ENCODE results near the gene CHRNE.

CHRNE gene

DNA sequence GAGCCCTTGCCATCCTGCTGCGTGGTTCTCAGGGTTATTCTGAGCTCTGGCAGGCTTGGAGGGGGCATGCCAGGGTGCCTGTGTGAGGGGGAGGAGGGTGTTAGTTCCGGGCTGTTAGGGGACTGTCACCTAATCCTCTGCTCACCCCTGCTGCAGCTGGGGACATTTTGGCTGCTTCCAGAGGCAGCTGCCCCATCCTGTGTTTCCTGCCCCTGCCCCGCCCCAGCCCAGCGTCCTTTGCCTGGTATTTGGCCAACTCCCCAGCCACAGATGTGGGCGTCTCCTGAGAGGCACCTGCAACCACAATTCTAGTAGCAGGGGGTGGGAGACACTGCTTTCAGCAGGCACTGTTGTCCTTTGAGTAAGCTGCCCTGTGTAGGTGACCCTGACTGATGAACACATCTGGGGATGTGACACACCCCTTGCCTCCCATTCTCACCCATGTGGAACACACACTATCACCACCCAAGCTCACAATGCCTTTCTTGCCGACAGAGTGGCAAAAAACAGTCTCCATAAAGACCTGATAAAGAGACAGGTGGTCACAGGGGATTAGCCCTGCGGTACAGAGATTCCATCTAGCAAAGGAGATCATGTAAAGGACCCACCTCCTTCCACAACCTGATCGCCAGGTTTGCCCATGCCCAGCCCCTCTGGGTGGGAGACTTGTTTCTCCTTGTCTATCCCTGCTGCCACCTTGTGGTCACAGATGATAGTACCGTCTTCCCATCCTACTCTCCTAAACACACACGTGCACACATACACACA, at the start of gene CHRNE:
TSS of gene CHRNE (minus strand) at position 48 of the 768 bp plus-strand sequence. CDS start at position 13, 35 bp downstream.
- Histone ChIP-seq H3K79me2 (no peaks in the 10 kb centered on the region), H3K4me2 (ENCODE audit: low read length) (peak within 1 kb of the TSS; percentile 31), H2AFZ (peak within 1 kb of the TSS; percentile 84), H3K9ac (no peak within 1 kb of the TSS), H3K27ac (peak within 1 kb of the TSS; percentile 53), H3K4me1 (peaks cover 10% of the 10 kb centered on the region), H3K27me3 (ENCODE audit: control insufficient read depth, insufficient read depth, low read length) (no peaks in the 10 kb centered on the region), H3K36me3 (ENCODE audit: control insufficient read depth, insufficient read depth, low read length) (no peaks in the 10 kb centered on the region), H3K4me3 (ENCODE audit: low read depth, low read length) (no peak within 1 kb of the TSS), H3K9me3 (ENCODE audit: control insufficient read depth, low read length) (no peaks in the 10 kb centered on the region)
- TF ChIP-seq, protein P1, sequence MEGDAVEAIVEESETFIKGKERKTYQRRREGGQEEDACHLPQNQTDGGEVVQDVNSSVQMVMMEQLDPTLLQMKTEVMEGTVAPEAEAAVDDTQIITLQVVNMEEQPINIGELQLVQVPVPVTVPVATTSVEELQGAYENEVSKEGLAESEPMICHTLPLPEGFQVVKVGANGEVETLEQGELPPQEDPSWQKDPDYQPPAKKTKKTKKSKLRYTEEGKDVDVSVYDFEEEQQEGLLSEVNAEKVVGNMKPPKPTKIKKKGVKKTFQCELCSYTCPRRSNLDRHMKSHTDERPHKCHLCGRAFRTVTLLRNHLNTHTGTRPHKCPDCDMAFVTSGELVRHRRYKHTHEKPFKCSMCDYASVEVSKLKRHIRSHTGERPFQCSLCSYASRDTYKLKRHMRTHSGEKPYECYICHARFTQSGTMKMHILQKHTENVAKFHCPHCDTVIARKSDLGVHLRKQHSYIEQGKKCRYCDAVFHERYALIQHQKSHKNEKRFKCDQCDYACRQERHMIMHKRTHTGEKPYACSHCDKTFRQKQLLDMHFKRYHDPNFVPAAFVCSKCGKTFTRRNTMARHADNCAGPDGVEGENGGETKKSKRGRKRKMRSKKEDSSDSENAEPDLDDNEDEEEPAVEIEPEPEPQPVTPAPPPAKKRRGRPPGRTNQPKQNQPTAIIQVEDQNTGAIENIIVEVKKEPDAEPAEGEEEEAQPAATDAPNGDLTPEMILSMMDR (IDR thresholded peaks at IDR 0.05): peak; percentile 89

DNA sequence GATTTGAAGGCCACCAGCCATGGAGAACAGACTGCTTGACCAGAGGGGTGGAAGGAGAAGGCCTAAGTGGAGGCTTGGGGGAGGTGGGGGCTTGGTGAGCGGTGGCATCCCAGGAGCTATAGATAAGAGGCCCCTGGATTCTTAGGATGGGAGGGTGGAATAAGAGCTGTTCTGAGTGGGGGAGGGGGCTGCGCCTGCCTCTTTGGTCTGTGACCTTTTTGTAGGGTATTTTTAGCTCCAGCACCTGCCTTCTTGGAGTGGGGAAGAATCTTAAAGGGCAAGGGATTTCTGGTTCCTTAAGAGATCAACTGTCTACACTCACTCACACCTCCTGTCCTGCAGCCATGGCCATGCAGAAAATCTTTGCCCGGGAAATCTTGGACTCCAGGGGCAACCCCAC, 48.6 kb upstream of the CHRNE start:
- no peaks in the 10 kb centered on the region for H3K9me3 ChIP-seq (ENCODE audit: control insufficient read depth, low read length)
- H3K36me3 ChIP-seq (ENCODE audit: control insufficient read depth, insufficient read depth, low read length): no peaks in the 10 kb centered on the region
- H3K27me3 ChIP-seq (ENCODE audit: control insufficient read depth, insufficient read depth, low read length): no peaks in the 10 kb centered on the region
- H3K27ac ChIP-seq: no peak overlapping the region
- peaks cover 4% of the 10 kb centered on the region for H3K79me2 ChIP-seq
- no peak overlapping the region for H3K4me3 ChIP-seq (ENCODE audit: low read depth, low read length)
- TF ChIP-seq, protein P1 (IDR thresholded peaks at IDR 0.05): no peak
- no peak overlapping the region for H2AFZ ChIP-seq
- peaks cover 12% of the 10 kb centered on the region for H3K4me1 ChIP-seq
- H3K9ac ChIP-seq: no peak overlapping the region
- H3K4me2 ChIP-seq (ENCODE audit: low read length): no peak overlapping the region

DNA sequence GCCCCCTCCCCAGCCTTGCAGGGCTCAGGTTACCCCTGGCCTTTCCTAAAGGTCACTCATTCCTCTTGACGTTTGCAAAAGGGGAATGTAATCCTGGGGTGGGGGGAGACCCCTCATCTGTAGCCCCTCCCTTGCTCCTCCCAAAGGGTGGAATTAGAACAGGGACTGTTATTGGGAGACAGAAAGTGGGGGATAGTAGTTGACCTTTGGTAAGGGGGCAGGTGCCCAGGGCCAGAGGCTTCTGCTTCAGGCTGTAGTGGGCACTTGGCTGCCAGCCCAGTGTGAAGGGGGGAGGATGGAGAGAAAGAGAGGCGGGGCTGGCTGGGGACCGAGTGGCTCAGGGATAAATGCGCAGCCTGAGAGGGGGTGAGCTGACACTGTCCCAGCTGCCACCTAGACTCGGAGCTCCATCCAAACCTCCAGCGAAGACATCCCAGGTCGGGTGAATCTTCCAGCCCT, 47.9 kb upstream of the CHRNE start, which contains the start of gene ENO3:
TSS of gene ENO3 (plus strand) at position 374 of the 459 bp plus-strand sequence. CDS start 711 bp downstream, outside the sequence.
- Histone ChIP-seq H3K4me1 (peaks cover 6% of the 10 kb centered on the region), H3K27ac (peak within 1 kb of the TSS; percentile 51), H3K9me3 (ENCODE audit: control insufficient read depth, low read length) (no peaks in the 10 kb centered on the region), H3K79me2 (peaks cover 4% of the 10 kb centered on the region), H3K36me3 (ENCODE audit: control insufficient read depth, insufficient read depth, low read length) (no peaks in the 10 kb centered on the region), H2AFZ (peak within 1 kb of the TSS; percentile 79), H3K4me2 (ENCODE audit: low read length) (peak within 1 kb of the TSS; percentile 79), H3K4me3 (ENCODE audit: low read depth, low read length) (peak within 1 kb of the TSS; percentile 50), H3K27me3 (ENCODE audit: control insufficient read depth, insufficient read depth, low read length) (no peaks in the 10 kb centered on the region), H3K9ac (no peak within 1 kb of the TSS)
- TF ChIP-seq, protein P1 (IDR thresholded peaks at IDR 0.05): no peak

DNA sequence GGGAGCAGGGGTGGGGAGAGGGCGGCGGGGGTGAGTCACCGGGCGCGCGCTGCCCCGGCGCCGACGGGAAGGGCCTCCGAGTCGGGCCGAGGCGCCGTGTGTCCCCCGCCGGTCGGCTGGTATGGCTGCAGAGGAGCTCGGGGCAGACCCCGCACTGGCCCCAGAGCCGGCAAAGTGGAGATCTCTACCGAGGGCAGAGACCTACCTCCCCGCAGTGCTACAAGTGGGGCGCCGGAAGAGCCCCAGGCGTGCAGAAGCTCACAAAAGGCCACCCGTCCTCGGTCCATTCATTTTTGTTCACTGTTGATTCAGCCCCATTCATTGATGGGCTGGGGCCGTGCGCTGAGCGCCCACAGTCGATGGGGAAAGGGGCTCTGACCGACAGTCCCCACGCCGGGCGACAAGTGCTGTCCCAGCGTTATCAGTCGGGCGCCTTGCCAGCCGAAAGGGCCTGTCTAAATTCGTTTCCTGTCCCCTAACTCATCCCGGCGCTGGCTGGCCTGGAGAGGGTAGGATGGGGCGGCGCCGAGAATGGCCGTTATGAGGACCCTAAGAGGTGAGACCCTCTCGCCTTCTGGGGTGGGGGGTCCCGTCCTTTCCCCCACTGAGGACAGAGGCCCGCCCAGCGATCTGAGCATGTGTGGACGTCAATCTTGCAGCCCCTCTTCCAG, 47.3 kb upstream of the CHRNE start:
- H2AFZ ChIP-seq: peak overlapping the region; percentile 79
- TF ChIP-seq, protein P1 (IDR thresholded peaks at IDR 0.05): no peak
- H3K4me2 ChIP-seq (ENCODE audit: low read length): peak overlapping the region; percentile 79
- peak overlapping the region; percentile 50 for H3K4me3 ChIP-seq (ENCODE audit: low read depth, low read length)
- H3K9me3 ChIP-seq (ENCODE audit: control insufficient read depth, low read length): no peaks in the 10 kb centered on the region
- no peak overlapping the region for H3K9ac ChIP-seq
- peaks cover 4% of the 10 kb centered on the region for H3K79me2 ChIP-seq
- no peaks in the 10 kb centered on the region for H3K27me3 ChIP-seq (ENCODE audit: control insufficient read depth, insufficient read depth, low read length)
- peak overlapping the region; percentile 51 for H3K27ac ChIP-seq
- peaks cover 8% of the 10 kb centered on the region for H3K4me1 ChIP-seq
- no peaks in the 10 kb centered on the region for H3K36me3 ChIP-seq (ENCODE audit: control insufficient read depth, insufficient read depth, low read length)

Data from parathyroid adenoma (tissue), 2 donors.